Ovary (tissue), 9 donors: ENCODE results near the gene VPS13A. TPM values are rescaled to one million over a fixed set of nuclear protein-coding genes. Genes with fewer than 3 reads are reported as not detected.

Experiments used
- DNase-seq, 5 donors: peaks; one replicate each; pipeline ENCODE4 v3.0.0-alpha.2; 2019 to 2020
- H3K27ac ChIP-seq, 2 donors: fragments of 200-600 bp; one replicate each; pipeline versions ENCODE4 v1.5.1 to v1.8.0; 2019 to 2022
- H3K27me3 ChIP-seq: fragments of 200-600 bp; one replicate; pipeline ENCODE4 v1.8.0; 2022
- H3K36me3 ChIP-seq: fragments of 200-600 bp; sonication (generic); one replicate; pipeline ENCODE4 v1.5.1; 2019
- H3K4me1 ChIP-seq: one replicate; pipeline ENCODE4 v1.8.1; 2013; ENCODE audit warnings: mild to moderate bottlenecking, moderate library complexity; ENCODE audit not compliant: insufficient read depth
- H3K4me3 ChIP-seq: fragments of 200-600 bp; sonication (generic); one replicate; pipeline ENCODE4 v1.5.1; 2017
- H3K9me3 ChIP-seq, 2 donors: fragments of 200-600 bp in 1 of 2; sonication (generic) in 1 of 2; one replicate each; pipeline versions ENCODE4 v1.5.1 to v1.8.1; 2013 to 2019; ENCODE audit warnings: mild to moderate bottlenecking in 1 of 2, moderate library complexity in 1 of 2
- CTCF ChIP-seq, 3 donors: fragments of 450-650 bp in 2 of 3; fragments of 200-600 bp in 1 of 3; IDR thresholded peaks; one replicate each; pipeline versions ENCODE4 v1.5.1 to v1.8.0; 2016 to 2022; ENCODE audit warnings: antibody characterized with exemption in 3 of 3, mild to moderate bottlenecking in 1 of 3
- EP300 ChIP-seq: sonication (generic); formaldehyde crosslinking; IDR thresholded peaks from one replicate; pipeline ENCODE4 v1.6.1; 2017; ENCODE audit warnings: antibody characterized with exemption
- POLR2A ChIP-seq: fragments of 450-650 bp; IDR thresholded peaks from one replicate; pipeline ENCODE4 v1.6.1; 2017; ENCODE audit warnings: antibody characterized with exemption, mild to moderate bottlenecking, moderate library complexity
- WGBS, 3 donors: extraction: QIAGEN DNeasy Blood & Tissue Kit in 1 of 3; methylation state at CpG; one replicate each; pipeline versions ENCODE4 v1.1.5 to v1.1.7; 2013 to 2017; 5-methylcytosine and 5-hydroxymethylcytosine counted together
- intact Hi-C, 4 donors: fragments of 100-400 bp; cut with DNase I; formaldehyde crosslinking; loops; one replicate each; pipeline versions ENCODE4 v1.11.0 to v1.15.1; 2022 to 2023
- polyA plus RNA-seq, 2 donors: library from polyadenylated mRNA; stranded (reverse); fragments of 200-250 nt in 1 of 2; fragments of 350-450 nt in 1 of 2; fragmentation: Illumina TruSeq in 1 of 2; extraction: RNeasy Lipid Tissue Mini Kit (QIAGEN cat#74804) in 1 of 2; gene quantifications; one replicate each; pipeline ENCODE4 v1.2.3, GENCODE V29; 2013 to 2014
- total RNA-seq, 7 donors: library from RNA; depleted of rRNA in 2 of 7; stranded (reverse); fragments of >200 nt in 2 of 7; fragmentation: NEBNext Ultra II Directional in 3 of 7; extraction: Animal tissue kit (Norgen Biotek cat#: 25700) in 3 of 7; gene quantifications; one replicate each; pipeline versions ENCODE4 v1.1.0 to v1.2.4, GENCODE V29; 2016 to 2023
- donor health status: DM: no; HTN: no; CAD: no; lungs with moderate emphysema.
- donor health status: DM: no; HTN: no; CAD: no.
- donor health status: Bipolar disorder and iron deficiency.
- donor health status: DM: yes; HTN: yes; CAD: no.
- donor health status: DM: no; HTN: no; CAD: no.
- donor health status: DM: yes; HTN: yes; CAD: no.

The VPS13A gene
- total and polyA plus RNA-seq, 9 donors: 3.5 to 46.6 (median 13.5) TPM

DNA sequence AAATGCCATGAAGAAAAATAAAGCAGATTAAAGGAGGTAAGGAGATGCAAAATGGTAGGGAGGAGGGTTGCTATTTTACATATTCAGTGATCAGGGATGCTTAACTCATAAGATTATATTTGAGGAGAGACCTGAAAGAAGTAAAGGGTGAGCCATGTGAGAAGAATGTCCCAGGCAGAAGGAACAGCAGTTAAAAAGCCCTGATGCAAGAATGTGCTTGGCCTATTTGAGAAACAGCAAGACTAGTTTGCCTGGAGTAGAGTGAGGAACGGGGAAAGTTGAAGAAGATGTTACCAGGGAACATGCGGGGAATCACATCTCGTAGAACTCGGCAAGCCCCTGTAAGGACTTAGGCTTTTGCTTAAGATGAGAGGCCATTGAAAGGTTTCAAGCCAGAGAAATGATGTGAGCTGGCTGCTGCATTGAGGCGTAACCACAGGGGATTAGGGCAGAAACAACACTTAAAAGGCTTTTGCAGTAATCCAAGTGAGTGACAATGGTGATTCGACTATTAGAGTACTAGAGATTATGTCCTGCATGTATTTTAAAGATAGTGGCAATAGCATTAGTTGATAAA lies 198.7 kb downstream of the VPS13A start:
- WGBS, 3 donors: 92 to 97% (median 96%) methylated on average over 6 of the region's 6 CpGs
- intact Hi-C loops: no loop called here
- no peak for TF ChIP-seq EP300
- no peak for TF ChIP-seq CTCF (IDR thresholded peaks at IDR 0.05)
- TF ChIP-seq POLR2A: no peak

DNA sequence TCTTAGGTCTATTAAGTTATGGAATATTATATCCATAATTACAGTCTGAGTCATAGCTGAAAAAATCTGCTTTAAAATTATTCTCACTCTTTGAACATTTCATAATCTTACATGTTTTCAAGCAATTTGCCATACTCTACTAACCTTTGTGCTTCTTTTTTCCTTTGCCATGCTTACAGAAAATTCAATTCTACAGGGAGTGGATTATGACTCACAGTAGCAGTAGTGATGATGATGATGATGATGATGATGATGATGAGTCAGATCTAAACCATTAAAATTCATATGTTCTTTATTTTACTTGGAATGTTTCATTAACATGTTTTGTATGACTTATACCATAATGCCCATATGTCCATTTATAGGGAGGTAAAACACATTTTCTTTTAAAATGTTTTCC lies 207.1 kb downstream of the VPS13A start:
- no peaks in the 10 kb centered on the region for H3K27me3 ChIP-seq
- no peak overlapping the region for H3K27ac ChIP-seq
- no peaks in the 10 kb centered on the region for H3K36me3 ChIP-seq
- no peaks in the 10 kb centered on the region for H3K9me3 ChIP-seq
- no peaks in the 10 kb centered on the region for H3K4me1 ChIP-seq
- intact Hi-C loops: no loop called here
- TF ChIP-seq EP300 (no peak), CTCF (IDR thresholded peaks at IDR 0.05) (no peak), POLR2A (no peak)
- no peak for DNase-seq
- H3K4me3 ChIP-seq: no peak overlapping the region

More for the DNA sequence above, 198.7 kb downstream of the VPS13A start:
- H3K9me3 ChIP-seq: no peaks in the 10 kb centered on the region
- H3K36me3 ChIP-seq: no peaks in the 10 kb centered on the region
- H3K27me3 ChIP-seq: no peaks in the 10 kb centered on the region
- no peaks in the 10 kb centered on the region for H3K4me1 ChIP-seq
- H3K4me3 ChIP-seq: no peak overlapping the region
- H3K27ac ChIP-seq: no peak overlapping the region
- DNase-seq: no peak

- no peak for DNase-seq
- no peak overlapping the region for H3K4me3 ChIP-seq
- intact Hi-C loops: loop anchor here in 1 of 4 donors (5.0 kb wide), 1 partner anchor 1276 kb away; no protein-coding TSS in a partner anchor
- no peaks in the 10 kb centered on the region for H3K4me1 ChIP-seq
- WGBS, 3 donors: 7 to 21% (median 20%) methylated on average over 1 of the region's 1 CpG
- TF ChIP-seq CTCF (IDR thresholded peaks at IDR 0.05) (no peak), POLR2A (no peak), EP300 (no peak)
- no peak overlapping the region for H3K27ac ChIP-seq
- no peaks in the 10 kb centered on the region for H3K27me3 ChIP-seq
- no peaks in the 10 kb centered on the region for H3K36me3 ChIP-seq
- H3K9me3 ChIP-seq: no peaks in the 10 kb centered on the region
These were observed 208.9 kb downstream of the VPS13A start for GRCh38 chr9:77386187-77386586.

- intact Hi-C loops: no loop called here
- no peak for DNase-seq
- Histone ChIP-seq H3K4me3 (no peak overlapping the region), H3K27ac (no peak overlapping the region), H3K9me3 (no peaks in the 10 kb centered on the region), H3K4me1 (no peaks in the 10 kb centered on the region), H3K27me3 (no peaks in the 10 kb centered on the region), H3K36me3 (no peaks in the 10 kb centered on the region)
- TF ChIP-seq EP300 (no peak), CTCF (IDR thresholded peaks at IDR 0.05) (no peak), POLR2A (no peak)
- 94 to 99% (median 97%) methylated on average over 3 of the region's 3 CpGs for WGBS, 3 donors
These were observed 214.5 kb downstream of the VPS13A start for GRCh38 chr9:77391834-77392233.
